ENCODE results near the gene CTBP1.

- no peak for TF ChIP-seq CTCF (conservative IDR thresholded peaks at IDR 0.05 in 1 of 2, IDR thresholded peaks at IDR 0.05 in 1 of 2; ENCODE audit: extremely low read depth in 1 of 2, insufficient read depth in 1 of 2, low read depth in 1 of 2, low read length in 2 of 2)
- TF ChIP-seq EZH2 (IDR thresholded peaks at IDR 0.05; ENCODE audit: borderline replicate concordance, low read length), result no peak
Observed at GRCh38 chr4:1298461-1298860, 49.5 kb upstream of the CTBP1 start.
